Esophagus (tissue), 2 donors: ENCODE results near the gene PRKCH. TPM values are rescaled to one million over a fixed set of nuclear protein-coding genes. Genes with fewer than 3 reads are reported as not detected.

Experiments
- H3K27ac ChIP-seq, 2 donors: one replicate each; pipeline ENCODE4 v1.5.1; 2013; ENCODE audit warnings: low read depth in 2 of 2, mild to moderate bottlenecking in 2 of 2, inconsistent platforms in 1 of 2, low read length in 1 of 2, moderate library complexity in 1 of 2
- H3K27me3 ChIP-seq, 2 donors: one replicate each; pipeline ENCODE4 v1.6.1; 2013; ENCODE audit warnings: low read length in 2 of 2, control low read depth in 1 of 2, mild to moderate bottlenecking in 1 of 2; ENCODE audit not compliant: insufficient read depth in 2 of 2, control insufficient read depth in 1 of 2
- H3K36me3 ChIP-seq, 2 donors: one replicate each; pipeline ENCODE4 v1.6.1; 2013; ENCODE audit warnings: low read length in 1 of 2; ENCODE audit not compliant: control insufficient read depth in 2 of 2, insufficient read depth in 2 of 2
- H3K4me1 ChIP-seq, 2 donors: one replicate each; pipeline ENCODE4 v1.6.1; 2013; ENCODE audit warnings: low read length in 1 of 2; ENCODE audit not compliant: control insufficient read depth in 2 of 2, insufficient read depth in 2 of 2
- H3K4me3 ChIP-seq, 2 donors: one replicate each; pipeline ENCODE4 v1.5.1; 2013; ENCODE audit warnings: low read length in 2 of 2, mild to moderate bottlenecking in 2 of 2, low read depth in 1 of 2, moderate library complexity in 1 of 2
- H3K9me3 ChIP-seq, 2 donors: one replicate each; pipeline ENCODE4 v1.6.1; 2013; ENCODE audit warnings: mild to moderate bottlenecking in 2 of 2, low read depth in 1 of 2, low read length in 1 of 2, moderate library complexity in 1 of 2; ENCODE audit not compliant: control insufficient read depth in 2 of 2, insufficient read depth in 1 of 2
- WGBS, 2 donors: extraction: QIAGEN DNeasy Blood & Tissue Kit; methylation state at CpG; one replicate each; pipeline ENCODE4 v1.1.7; 2013; 5-methylcytosine and 5-hydroxymethylcytosine counted together
- polyA plus RNA-seq, 2 donors: library from polyadenylated mRNA; stranded (reverse); fragments of 200-250 nt; gene quantifications; one replicate each; pipeline ENCODE4 v1.2.3, GENCODE V29; 2013
- donor health status: healthy with polysubstance abuse.
- donor health status: Bipolar disorder and iron deficiency.

Gene PRKCH
- polyA plus RNA-seq, 2 donors, result 17.3 to 17.6 TPM

- Histone ChIP-seq H3K4me3 (no peak overlapping the region), H3K36me3 (no peaks in the 10 kb centered on the region), H3K27me3 (no peaks in the 10 kb centered on the region), H3K4me1 (no peaks in the 10 kb centered on the region), H3K9me3 (no peaks in the 10 kb centered on the region), H3K27ac (no peak overlapping the region)
- 80 to 84% methylated on average over 4 of the region's 4 CpGs for WGBS, 2 donors
Observed at GRCh38 chr14:61331992-61332657, 10.7 kb downstream of the PRKCH start.

DNA sequence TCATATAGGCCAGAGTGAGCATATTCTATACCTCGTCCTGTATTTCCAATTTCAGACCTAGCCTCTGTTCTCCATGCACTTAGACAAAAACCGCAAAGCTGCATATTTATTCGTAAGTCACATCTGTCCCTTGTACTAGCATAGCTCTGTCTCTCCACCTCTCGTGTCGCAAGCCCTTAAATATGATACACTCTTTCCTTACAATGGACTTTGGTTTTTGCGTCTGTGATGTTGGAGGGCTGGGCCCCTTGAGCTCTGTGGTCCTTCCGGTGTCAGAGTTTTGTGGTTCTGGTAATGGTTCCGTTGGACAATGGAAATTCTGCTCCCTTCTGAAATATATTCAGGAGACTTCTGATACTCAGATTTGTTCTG, 11.3 kb downstream of the PRKCH start:
- H3K9me3 ChIP-seq, result no peaks in the 10 kb centered on the region
- H3K4me1 ChIP-seq, result no peaks in the 10 kb centered on the region
- H3K27ac ChIP-seq, result peak overlapping the region in 1 of 2 donors; percentile 27
- H3K4me3 ChIP-seq, result no peak overlapping the region
- H3K36me3 ChIP-seq, result no peaks in the 10 kb centered on the region
- WGBS, 2 donors, result 80 to 83% methylated on average over 8 of the region's 8 CpGs
- H3K27me3 ChIP-seq, result no peaks in the 10 kb centered on the region

- Histone ChIP-seq H3K9me3 (no peaks in the 10 kb centered on the region), H3K4me1 (peaks cover 0 to 2% of the 10 kb centered on the region in 2 donors), H3K27ac (no peak overlapping the region), H3K4me3 (no peak overlapping the region), H3K36me3 (no peaks in the 10 kb centered on the region), H3K27me3 (no peaks in the 10 kb centered on the region)
- 91 to 92% methylated on average over 1 of the region's 1 CpG for WGBS, 2 donors
Observed at GRCh38 chr14:61333087-61333486, 11.7 kb downstream of the PRKCH start.

DNA sequence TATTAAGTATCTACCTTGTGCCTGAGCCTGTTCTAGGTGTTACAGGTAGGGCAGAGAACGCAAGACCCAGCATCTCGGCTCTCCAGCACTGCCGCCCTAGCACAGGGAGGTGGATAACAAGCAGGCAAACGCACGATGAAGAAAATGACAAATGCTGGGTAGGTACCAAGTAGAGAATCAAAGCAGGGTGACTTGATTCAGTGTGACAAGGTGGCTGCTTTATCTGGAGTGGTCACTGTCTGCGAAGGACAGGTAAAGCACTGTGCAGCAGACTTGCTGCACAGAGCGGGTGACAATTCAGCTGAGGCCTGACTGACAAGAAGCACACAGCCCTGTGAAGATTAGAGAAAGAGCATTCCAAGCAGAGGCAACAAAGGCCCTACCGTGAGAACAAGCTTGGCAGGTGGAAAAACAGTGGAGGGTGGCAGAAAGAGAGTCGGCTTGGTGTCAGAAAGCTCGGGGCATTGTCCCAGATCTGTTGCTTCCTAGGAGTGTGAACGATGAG, 12.9 kb downstream of the PRKCH start:
- 72 to 78% methylated on average over 11 of the region's 11 CpGs for WGBS, 2 donors
- no peak overlapping the region for H3K4me3 ChIP-seq
- no peaks in the 10 kb centered on the region for H3K36me3 ChIP-seq
- H3K27ac ChIP-seq, result peak overlapping the region; percentile 45 to 77
- no peaks in the 10 kb centered on the region for H3K27me3 ChIP-seq
- H3K4me1 ChIP-seq, result peaks cover 0 to 2% of the 10 kb centered on the region in 2 donors
- H3K9me3 ChIP-seq, result no peaks in the 10 kb centered on the region

DNA sequence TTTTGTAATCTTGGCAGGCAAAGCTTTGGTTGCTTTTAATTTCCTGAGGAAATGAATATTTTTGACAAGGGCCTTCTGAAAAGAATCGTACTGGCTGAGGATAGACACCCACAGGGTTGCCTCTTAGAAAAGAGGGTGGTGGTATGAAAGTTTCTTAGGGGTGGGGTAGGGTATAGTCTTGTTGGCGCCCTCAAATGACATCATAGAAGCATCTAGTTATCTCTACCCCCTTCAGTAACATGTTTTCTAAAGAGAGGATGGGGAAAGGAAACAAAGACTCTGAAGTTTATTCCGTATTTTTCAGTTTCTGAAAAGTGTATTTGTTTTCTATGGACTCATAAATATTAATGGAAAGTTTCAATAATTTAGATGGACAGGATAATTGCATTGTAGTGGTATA, 13.7 kb downstream of the PRKCH start:
- no peaks in the 10 kb centered on the region for H3K9me3 ChIP-seq
- WGBS, 2 donors, result 72 to 77% methylated on average over 3 of the region's 3 CpGs
- no peaks in the 10 kb centered on the region for H3K27me3 ChIP-seq
- peak overlapping the region in 1 of 2 donors; percentile 47 for H3K27ac ChIP-seq
- no peaks in the 10 kb centered on the region for H3K36me3 ChIP-seq
- H3K4me3 ChIP-seq, result no peak overlapping the region
- H3K4me1 ChIP-seq, result peaks cover 0 to 2% of the 10 kb centered on the region in 2 donors

DNA sequence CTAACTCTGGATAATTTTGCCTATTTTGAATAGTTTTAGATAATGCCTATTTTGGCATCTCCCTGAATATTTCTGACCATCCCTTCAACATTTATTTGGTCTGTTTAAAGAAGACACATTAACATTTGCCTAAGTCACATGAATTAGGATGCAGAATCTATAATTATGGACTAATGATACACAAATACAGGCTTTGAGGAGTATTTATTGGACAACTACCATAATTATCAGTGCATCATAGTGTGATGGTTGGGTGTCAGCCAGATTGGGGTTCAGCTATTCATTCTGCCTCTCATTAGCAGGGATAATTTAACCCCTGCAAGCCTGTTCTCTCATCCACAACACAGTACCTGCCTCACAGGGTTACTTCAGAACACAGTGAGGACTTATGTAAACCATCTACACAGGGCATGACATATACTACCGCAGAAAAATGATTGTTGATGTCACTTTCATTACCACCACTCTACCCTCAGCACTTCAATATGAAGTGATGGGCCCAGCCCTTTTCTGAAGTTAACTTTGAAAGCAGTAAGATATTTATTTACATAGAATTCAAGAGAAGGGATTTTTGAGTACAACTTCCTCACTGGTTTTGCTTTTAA, 14.4 kb downstream of the PRKCH start:
- H3K4me1 ChIP-seq, result peaks cover 0 to 5% of the 10 kb centered on the region in 2 donors
- H3K27ac ChIP-seq, result no peak overlapping the region
- 50 to 54% methylated on average over 1 of the region's 1 CpG for WGBS, 2 donors
- H3K4me3 ChIP-seq, result no peak overlapping the region
- H3K36me3 ChIP-seq, result no peaks in the 10 kb centered on the region
- no peaks in the 10 kb centered on the region for H3K9me3 ChIP-seq
- no peaks in the 10 kb centered on the region for H3K27me3 ChIP-seq

DNA sequence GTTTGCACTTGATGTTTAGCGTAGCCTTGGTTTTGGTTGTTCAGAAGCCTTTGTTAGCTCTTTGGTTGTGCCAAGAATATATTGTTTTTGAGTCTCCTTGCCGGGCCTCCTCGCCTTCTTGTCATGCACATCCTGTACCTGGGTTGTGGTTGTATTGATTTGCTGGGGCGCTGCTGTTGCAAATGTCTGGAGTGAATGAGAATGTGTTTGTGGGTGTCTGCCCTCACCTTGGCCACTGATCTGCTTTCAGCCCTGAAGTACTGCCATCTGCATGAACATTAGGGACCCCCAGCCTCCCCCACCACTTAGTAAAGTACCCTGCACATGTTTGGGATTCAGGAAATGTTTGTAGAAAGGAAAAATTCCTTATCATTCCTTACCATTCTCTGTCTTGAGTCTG, 16.5 kb downstream of the PRKCH start:
- H3K27ac ChIP-seq, result peak overlapping the region in 1 of 2 donors; percentile 47
- WGBS, 2 donors, result 64 to 66% methylated on average over 4 of the region's 4 CpGs

DNA sequence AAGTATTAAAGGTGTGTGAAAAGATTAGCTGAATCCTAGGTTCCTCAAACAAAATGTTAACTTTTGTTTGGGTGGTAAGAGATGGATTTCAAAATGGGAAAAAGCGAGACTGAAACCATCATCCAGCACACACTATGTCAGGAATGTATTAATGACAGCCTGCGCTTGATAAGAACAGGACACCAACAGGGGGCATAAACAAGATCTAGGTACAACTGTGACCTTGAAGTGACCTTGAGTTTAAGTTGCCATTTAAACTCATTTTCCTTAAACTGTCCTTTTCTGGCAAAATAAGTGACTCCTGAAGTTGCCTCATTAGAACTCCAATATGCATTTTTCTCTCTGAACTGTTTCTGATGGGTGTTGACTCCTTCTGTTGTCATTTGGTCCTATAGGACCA, 17.1 kb downstream of the PRKCH start:
- no peak overlapping the region for H3K27ac ChIP-seq
- no peaks in the 10 kb centered on the region for H3K36me3 ChIP-seq
- no peak overlapping the region for H3K4me3 ChIP-seq
- no peaks in the 10 kb centered on the region for H3K9me3 ChIP-seq
- H3K4me1 ChIP-seq, result peaks cover 5 to 6% of the 10 kb centered on the region in 2 donors
- H3K27me3 ChIP-seq, result no peaks in the 10 kb centered on the region
- 86 to 90% methylated on average over 2 of the region's 2 CpGs for WGBS, 2 donors

More for the DNA sequence above, 16.5 kb downstream of the PRKCH start:
- peaks cover 5 to 6% of the 10 kb centered on the region in 2 donors for H3K4me1 ChIP-seq
- no peak overlapping the region for H3K4me3 ChIP-seq
- H3K27me3 ChIP-seq, result no peaks in the 10 kb centered on the region
- no peaks in the 10 kb centered on the region for H3K9me3 ChIP-seq
- no peaks in the 10 kb centered on the region for H3K36me3 ChIP-seq

DNA sequence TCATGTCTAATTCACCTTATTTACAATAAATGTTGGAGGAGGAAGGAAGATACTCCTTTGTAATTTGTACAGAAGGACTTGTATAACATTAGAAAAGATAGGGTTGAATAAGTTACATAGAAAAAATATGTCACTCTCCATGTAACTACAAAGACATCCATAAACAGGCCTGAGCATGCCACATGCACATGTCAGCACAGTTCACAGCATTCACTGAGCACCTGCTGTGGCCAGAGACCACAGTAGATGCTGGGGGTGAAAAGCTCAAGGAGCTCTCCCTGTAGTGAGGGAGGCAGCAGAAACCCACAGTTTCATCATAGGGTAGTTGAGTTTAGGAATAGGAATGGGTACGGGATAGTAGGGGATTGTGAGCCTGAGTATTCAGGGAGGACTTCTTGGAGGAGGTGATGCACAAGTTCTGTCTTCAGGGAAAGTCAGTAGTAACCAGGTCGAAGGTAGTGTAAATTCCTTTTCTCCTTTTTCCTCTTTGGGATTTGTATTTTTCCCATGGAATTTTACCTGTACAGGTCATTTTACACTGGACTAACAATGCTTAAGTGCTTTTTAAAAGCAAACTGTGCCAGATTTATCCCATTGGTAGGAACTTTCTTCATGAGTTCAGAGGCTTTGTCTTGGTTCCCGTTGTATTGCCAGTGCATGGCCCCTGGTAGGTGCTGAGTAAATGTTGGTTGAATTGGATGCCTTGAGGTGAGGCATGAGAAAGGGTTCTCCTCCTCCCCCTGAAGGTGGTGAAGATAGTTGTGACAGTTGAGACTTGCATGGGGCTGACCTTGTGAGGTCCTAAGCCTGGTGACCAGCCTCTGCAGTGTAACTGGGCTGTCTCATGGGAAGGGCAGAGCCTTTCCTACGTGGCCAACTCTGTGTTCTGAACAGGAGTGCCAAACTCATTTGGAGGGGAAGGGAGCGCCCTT, 20.2 kb downstream of the PRKCH start:
- Histone ChIP-seq H3K4me1 (peaks cover 5 to 6% of the 10 kb centered on the region in 2 donors), H3K9me3 (no peaks in the 10 kb centered on the region), H3K27ac (peak overlapping the region; percentile 3 to 72), H3K36me3 (no peaks in the 10 kb centered on the region), H3K4me3 (no peak overlapping the region), H3K27me3 (no peaks in the 10 kb centered on the region)
- WGBS, 2 donors, result 70 to 75% methylated on average over 5 of the region's 5 CpGs
